IMR-90 (cell line): ENCODE measurements around the gene TOMM34. TPM values are rescaled to one million over a fixed set of nuclear protein-coding genes. Genes with fewer than 3 reads are reported as not detected.

ENCODE experiments used
- ATAC-seq: fragments of 200-7000 bp; cut with Tn5 transposase; 2 replicates; pipeline ENCODE4 v1.9.1; 2020; ENCODE audit warnings: low read depth, mild to moderate bottlenecking, moderate library complexity
- BruUV-seq: library from RNA; stranded (reverse); fragments of 400-500 nt; replicated peaks from 2 replicates; lab custom pipeline; 2021; lab: Mats Ljungman, UMichigan
- CTCF ChIA-PET: fragments of 300-600 bp; formaldehyde crosslinking; extraction: SDS; loops from one replicate; lab custom pipeline; 2021; ENCODE audit warnings: antibody characterized with exemption; lab: Yijun Ruan, JAX
- POLR2A ChIA-PET: fragments of 300-600 bp; sonication (Branson Sonifier 250); formaldehyde crosslinking; loops from one replicate; lab custom pipeline; 2022; ENCODE audit warnings: antibody characterized with exemption; ENCODE audit not compliant: unreplicated experiment; lab: Charles Lee
- DNase-seq: peaks from one replicate; pipeline ENCODE4 v3.0.0; 2013
- H2AFZ ChIP-seq: replicated peaks from 2 replicates; pipeline ENCODE3; 2013; ENCODE audit warnings: low read length, mild to moderate bottlenecking; ENCODE audit not compliant: poor library complexity
- H2AK5ac ChIP-seq: 2 replicates; pipeline ENCODE4 v1.6.1; 2013; ENCODE audit warnings: low read depth, low read length, inconsistent platforms
- H2AK9ac ChIP-seq: replicated peaks from 2 replicates; pipeline ENCODE3; 2013; ENCODE audit warnings: mild to moderate bottlenecking, low read depth, low read length, moderate library complexity; ENCODE audit not compliant: poor library complexity
- H2BK120ac ChIP-seq: 2 replicates; pipeline ENCODE4 v1.6.1; 2013; ENCODE audit warnings: low read depth, low read length, inconsistent platforms
- H2BK15ac ChIP-seq: 3 replicates; pipeline ENCODE4 v1.6.1; 2013; ENCODE audit warnings: low read depth, low read length, inconsistent platforms
- H2BK20ac ChIP-seq: 2 replicates; pipeline ENCODE4 v1.6.1; 2013; ENCODE audit warnings: low read depth, mild to moderate bottlenecking, inconsistent platforms, low read length, moderate library complexity
- H2BK5ac ChIP-seq: 2 replicates; pipeline ENCODE4 v1.6.1; 2013; ENCODE audit warnings: mild to moderate bottlenecking, low read depth, low read length, inconsistent platforms; ENCODE audit not compliant: poor library complexity, severe bottlenecking
- H3K14ac ChIP-seq: replicated peaks from 2 replicates; pipeline ENCODE4 v1.6.1; 2013; ENCODE audit warnings: low read depth, low read length, inconsistent platforms
- H3K18ac ChIP-seq: 2 replicates; pipeline ENCODE4 v1.6.1; 2013; ENCODE audit warnings: low read depth, low read length, control low read depth
- H3K23ac ChIP-seq: 2 replicates; pipeline ENCODE4 v1.6.1; 2013; ENCODE audit warnings: low read depth, low read length, inconsistent platforms
- H3K27ac ChIP-seq: 2 replicates; pipeline ENCODE4 v1.5.1; 2013; ENCODE audit warnings: mild to moderate bottlenecking, control low read depth, low read length; ENCODE audit not compliant: insufficient read depth
- H3K27me3 ChIP-seq: 2 replicates; pipeline ENCODE4 v1.6.1; 2013; ENCODE audit warnings: low read length; ENCODE audit not compliant: control insufficient read depth, insufficient read depth
- H3K36me3 ChIP-seq: 2 replicates; pipeline ENCODE4 v1.6.1; 2013; ENCODE audit warnings: low read length, mixed read lengths; ENCODE audit not compliant: control insufficient read depth, insufficient read depth
- H3K4ac ChIP-seq: 2 replicates; pipeline ENCODE4 v1.6.1; 2013; ENCODE audit warnings: low read depth, low read length, inconsistent platforms
- H3K4me1 ChIP-seq: 2 replicates; pipeline ENCODE4 v1.6.1; 2013; ENCODE audit warnings: low read length, mixed read lengths; ENCODE audit not compliant: control insufficient read depth, insufficient read depth
- H3K4me2 ChIP-seq: 2 replicates; pipeline ENCODE4 v1.6.1; 2013; ENCODE audit warnings: low read depth, mild to moderate bottlenecking, control low read depth, low read length, moderate library complexity
- H3K4me3 ChIP-seq: 2 replicates; pipeline ENCODE4 v1.5.1; 2013; ENCODE audit warnings: low read depth, mild to moderate bottlenecking, control low read depth, low read length, moderate library complexity; ENCODE audit not compliant: insufficient read depth
- H3K56ac ChIP-seq: 2 replicates; pipeline ENCODE4 v1.6.1; 2013; ENCODE audit warnings: low read length, inconsistent platforms; ENCODE audit not compliant: insufficient read depth; ENCODE audit errors: extremely low read depth
- H3K79me1 ChIP-seq, 2 experiments: 2 replicates each; pipeline ENCODE4 v1.6.1; 2013; ENCODE audit warnings: low read length in 2 of 2, inconsistent platforms in 1 of 2, low read depth in 1 of 2
- H3K9ac ChIP-seq: 2 replicates; pipeline ENCODE4 v1.6.1; 2013; ENCODE audit warnings: low read depth, low read length, control low read depth
- H3K9me1 ChIP-seq: 2 replicates; pipeline ENCODE4 v1.6.1; 2013; ENCODE audit warnings: low read length, inconsistent platforms; ENCODE audit not compliant: insufficient read depth
- H3K9me3 ChIP-seq: 2 replicates; pipeline ENCODE4 v1.6.1; 2013; ENCODE audit warnings: low read length; ENCODE audit not compliant: control insufficient read depth, insufficient read depth
- H4K20me1 ChIP-seq: 2 replicates; pipeline ENCODE4 v1.6.1; 2013; ENCODE audit warnings: low read length, inconsistent platforms; ENCODE audit not compliant: insufficient read depth
- H4K5ac ChIP-seq: 2 replicates; pipeline ENCODE4 v1.6.1; 2013; ENCODE audit warnings: mild to moderate bottlenecking, low read depth, low read length, control low read depth
- H4K8ac ChIP-seq, 2 experiments: 2 replicates each; pipeline ENCODE4 v1.6.1; 2013; ENCODE audit warnings: low read depth in 2 of 2, low read length in 2 of 2, control low read depth in 1 of 2, inconsistent platforms in 1 of 2
- H4K91ac ChIP-seq: 2 replicates; pipeline ENCODE4 v1.6.1; 2013; ENCODE audit warnings: low read depth, low read length, inconsistent platforms; ENCODE audit not compliant: insufficient read depth
- BHLHE40 ChIP-seq: fragments of 150-350 bp; IDR thresholded peaks from 2 replicates; pipeline ENCODE4 v1.6.1; 2016; ENCODE audit warnings: mild to moderate bottlenecking, low read depth, low read length
- CEBPB ChIP-seq: IDR thresholded peaks from 2 replicates; pipeline ENCODE4 v1.6.1; 2012; ENCODE audit warnings: low read depth, low read length, improper control_type of control experiment
- CHD1 ChIP-seq: IDR thresholded peaks from 2 replicates; pipeline ENCODE4 v1.6.1; 2012; ENCODE audit warnings: low read depth, low read length, improper control_type of control experiment
- MAFK ChIP-seq: IDR thresholded peaks from 2 replicates; pipeline ENCODE4 v1.6.1; 2012; ENCODE audit warnings: low read depth, low read length, improper control_type of control experiment
- MAZ ChIP-seq: IDR thresholded peaks from 2 replicates; pipeline ENCODE4 v1.6.1; 2012; ENCODE audit warnings: low read depth, mild to moderate bottlenecking, low read length, improper control_type of control experiment, moderate library complexity, borderline replicate concordance
- MXI1 ChIP-seq: IDR thresholded peaks from 2 replicates; pipeline ENCODE4 v1.6.1; 2012; ENCODE audit warnings: low read depth, mild to moderate bottlenecking, low read length, moderate library complexity, borderline replicate concordance
- NFE2L2 ChIP-seq: fragments of 150-350 bp; IDR thresholded peaks from 2 replicates; pipeline ENCODE4 v1.6.1; 2016; ENCODE audit warnings: low read depth, mild to moderate bottlenecking, low read length
- POLR2A ChIP-seq: IDR thresholded peaks from 2 replicates; pipeline ENCODE4 v1.6.1; 2012; ENCODE audit warnings: mild to moderate bottlenecking, low read depth, low read length
- RCOR1 ChIP-seq: IDR thresholded peaks from 2 replicates; pipeline ENCODE4 v1.6.1; 2012; ENCODE audit warnings: mild to moderate bottlenecking, low read length, improper control_type of control experiment; ENCODE audit not compliant: insufficient replicate concordance
- RFX5 ChIP-seq: IDR thresholded peaks from 2 replicates; pipeline ENCODE4 v1.8.0; 2012; ENCODE audit warnings: low read depth, mild to moderate bottlenecking, low read length, moderate library complexity
- WGBS, 2 experiments: methylation state at CpG; one replicate each; pipeline versions ENCODE4 v1.1.5 to v1.1.7; 2013; ENCODE audit warnings: missing lambda C conversion rate in 2 of 2; ENCODE audit not compliant: insufficient read length in 1 of 2; ENCODE audit errors: extremely low coverage in 2 of 2; 5-methylcytosine and 5-hydroxymethylcytosine counted together
- dilution Hi-C: fragments of 300-500 bp; cut with HindIII; formaldehyde crosslinking; loops from one replicate; pipeline ENCODE4 v1.14.3; 2018; ENCODE audit warnings: low sequenced_read_pairs; ENCODE audit not compliant: unreplicated experiment
- in situ Hi-C: fragments of 300-500 bp; cut with MboI; formaldehyde crosslinking; loops from 3 replicates; pipeline ENCODE4 v1.14.3; 2019; ENCODE audit warnings: low sequenced_read_pairs, inconsistent platforms, mixed read lengths
- intact Hi-C: fragments of 100-400 bp; cut with micrococcal nuclease; formaldehyde crosslinking; loops from 2 replicates; pipeline ENCODE4 v1.10.0; 2022
- polyA plus RNA-seq, 3 experiments: library from polyadenylated mRNA; depleted of rRNA; stranded (reverse); fragments of >200 nt; gene quantifications; 2 replicates each; pipeline ENCODE4 v1.2.3, GENCODE V29; 2012; ENCODE audit warnings: low replicate concordance in 1 of 3
- total RNA-seq: library from RNA; depleted of rRNA; stranded (reverse); fragments of >200 nt; gene quantifications from 2 replicates; pipeline ENCODE4 v1.2.3, GENCODE V29; 2012
- TF ChIP-seq, protein P1 (sequence below): fragments of 150-350 bp; IDR thresholded peaks from 2 replicates; pipeline ENCODE4 v1.6.1; 2017; ENCODE audit warnings: mild to moderate bottlenecking, antibody characterized with exemption, low read length, low read depth
- TF ChIP-seq, protein P2 (sequence below): conservative IDR thresholded peaks from 2 replicates; pipeline ENCODE4 v1.5.1; 2012; ENCODE audit warnings: mild to moderate bottlenecking, low read depth, low read length, improper control_type of control experiment

TOMM34 gene
- total and polyA plus RNA-seq, 2 of the 4 experiments (the other 2 are of a cell fraction), result 97.5 to 101 TPM

DNA sequence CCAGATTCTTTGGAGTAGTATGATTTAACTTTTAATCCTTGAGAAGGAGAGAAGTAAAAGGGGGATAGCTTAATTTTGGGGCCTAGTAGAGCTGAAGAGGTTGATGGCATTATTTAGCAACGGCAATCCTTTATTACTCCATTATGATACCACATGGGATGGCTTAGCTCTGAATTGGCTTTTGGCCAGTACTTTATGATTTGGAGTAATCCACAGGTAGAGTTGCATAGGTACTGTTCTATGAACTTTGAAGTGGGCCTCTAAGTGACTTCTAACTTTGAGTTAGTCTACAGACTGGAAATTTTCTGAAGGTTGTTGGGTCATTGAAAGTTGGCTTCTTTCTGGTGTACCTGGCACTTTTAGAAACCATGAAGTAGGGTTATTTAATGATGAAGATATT lies 63.1 kb downstream of the TOMM34 start:
- Histone ChIP-seq H2AFZ (no peak overlapping the region), H3K4me3 (no peak overlapping the region), H2AK5ac (no peak overlapping the region), H3K36me3 (peaks cover 12% of the 10 kb centered on the region), H3K27me3 (no peaks in the 10 kb centered on the region), H2BK120ac (no peak overlapping the region), H2BK15ac (no peak overlapping the region), H4K5ac (no peak overlapping the region), H2BK5ac (no peak overlapping the region), H3K9ac (no peak overlapping the region), H3K23ac (no peak overlapping the region), H4K8ac (no peak overlapping the region), H3K79me1 (peaks cover 21 to 65% of the 10 kb centered on the region in 2 experiments; a peak in 3 of 4 replicates), H3K18ac (no peak overlapping the region), H4K20me1 (peaks cover 95% of the 10 kb centered on the region), H3K27ac (no peak overlapping the region), H3K9me3 (no peaks in the 10 kb centered on the region), H3K56ac (no peak overlapping the region), H3K14ac (no peak overlapping the region), H4K91ac (no peak overlapping the region), H3K4me2 (no peak overlapping the region), H3K4me1 (peaks cover 14% of the 10 kb centered on the region), H2AK9ac (no peak overlapping the region), H2BK20ac (no peak overlapping the region), H3K4ac (no peak overlapping the region), H3K9me1 (peaks cover 29% of the 10 kb centered on the region)
- BruUV-seq, result no TSS peak
- no peak for ATAC-seq
- DNase-seq, result no peak
- dilution Hi-C loops (no loop called here), intact Hi-C loops (no loop called here), in situ Hi-C loops (no loop called here)
- ChIA-PET CTCF (no interaction called here), POLR2A (no interaction called here)
- TF ChIP-seq RCOR1 (no peak), MAFK (no peak), BHLHE40 (no peak), RFX5 (no peak), CEBPB (no peak), MAZ (no peak), MXI1 (no peak), CHD1 (no peak), POLR2A (no peak), NFE2L2 (no peak)
- TF ChIP-seq, protein P1, sequence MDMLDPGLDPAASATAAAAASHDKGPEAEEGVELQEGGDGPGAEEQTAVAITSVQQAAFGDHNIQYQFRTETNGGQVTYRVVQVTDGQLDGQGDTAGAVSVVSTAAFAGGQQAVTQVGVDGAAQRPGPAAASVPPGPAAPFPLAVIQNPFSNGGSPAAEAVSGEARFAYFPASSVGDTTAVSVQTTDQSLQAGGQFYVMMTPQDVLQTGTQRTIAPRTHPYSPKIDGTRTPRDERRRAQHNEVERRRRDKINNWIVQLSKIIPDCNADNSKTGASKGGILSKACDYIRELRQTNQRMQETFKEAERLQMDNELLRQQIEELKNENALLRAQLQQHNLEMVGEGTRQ, result no peak
- TF ChIP-seq, protein P2, sequence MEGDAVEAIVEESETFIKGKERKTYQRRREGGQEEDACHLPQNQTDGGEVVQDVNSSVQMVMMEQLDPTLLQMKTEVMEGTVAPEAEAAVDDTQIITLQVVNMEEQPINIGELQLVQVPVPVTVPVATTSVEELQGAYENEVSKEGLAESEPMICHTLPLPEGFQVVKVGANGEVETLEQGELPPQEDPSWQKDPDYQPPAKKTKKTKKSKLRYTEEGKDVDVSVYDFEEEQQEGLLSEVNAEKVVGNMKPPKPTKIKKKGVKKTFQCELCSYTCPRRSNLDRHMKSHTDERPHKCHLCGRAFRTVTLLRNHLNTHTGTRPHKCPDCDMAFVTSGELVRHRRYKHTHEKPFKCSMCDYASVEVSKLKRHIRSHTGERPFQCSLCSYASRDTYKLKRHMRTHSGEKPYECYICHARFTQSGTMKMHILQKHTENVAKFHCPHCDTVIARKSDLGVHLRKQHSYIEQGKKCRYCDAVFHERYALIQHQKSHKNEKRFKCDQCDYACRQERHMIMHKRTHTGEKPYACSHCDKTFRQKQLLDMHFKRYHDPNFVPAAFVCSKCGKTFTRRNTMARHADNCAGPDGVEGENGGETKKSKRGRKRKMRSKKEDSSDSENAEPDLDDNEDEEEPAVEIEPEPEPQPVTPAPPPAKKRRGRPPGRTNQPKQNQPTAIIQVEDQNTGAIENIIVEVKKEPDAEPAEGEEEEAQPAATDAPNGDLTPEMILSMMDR, result no peak
- no CpG with 5 or more reads among the region's 1 CpG for WGBS, 2 experiments
